Nucleus accumbens (tissue), 56 donors: ENCODE results near the gene USP2.

Source experiments
- DNase-seq, 56 donors: peaks; one replicate each; lab custom pipeline; 2025; lab: John Stamatoyannopoulos, UW

The USP2 gene

DNA sequence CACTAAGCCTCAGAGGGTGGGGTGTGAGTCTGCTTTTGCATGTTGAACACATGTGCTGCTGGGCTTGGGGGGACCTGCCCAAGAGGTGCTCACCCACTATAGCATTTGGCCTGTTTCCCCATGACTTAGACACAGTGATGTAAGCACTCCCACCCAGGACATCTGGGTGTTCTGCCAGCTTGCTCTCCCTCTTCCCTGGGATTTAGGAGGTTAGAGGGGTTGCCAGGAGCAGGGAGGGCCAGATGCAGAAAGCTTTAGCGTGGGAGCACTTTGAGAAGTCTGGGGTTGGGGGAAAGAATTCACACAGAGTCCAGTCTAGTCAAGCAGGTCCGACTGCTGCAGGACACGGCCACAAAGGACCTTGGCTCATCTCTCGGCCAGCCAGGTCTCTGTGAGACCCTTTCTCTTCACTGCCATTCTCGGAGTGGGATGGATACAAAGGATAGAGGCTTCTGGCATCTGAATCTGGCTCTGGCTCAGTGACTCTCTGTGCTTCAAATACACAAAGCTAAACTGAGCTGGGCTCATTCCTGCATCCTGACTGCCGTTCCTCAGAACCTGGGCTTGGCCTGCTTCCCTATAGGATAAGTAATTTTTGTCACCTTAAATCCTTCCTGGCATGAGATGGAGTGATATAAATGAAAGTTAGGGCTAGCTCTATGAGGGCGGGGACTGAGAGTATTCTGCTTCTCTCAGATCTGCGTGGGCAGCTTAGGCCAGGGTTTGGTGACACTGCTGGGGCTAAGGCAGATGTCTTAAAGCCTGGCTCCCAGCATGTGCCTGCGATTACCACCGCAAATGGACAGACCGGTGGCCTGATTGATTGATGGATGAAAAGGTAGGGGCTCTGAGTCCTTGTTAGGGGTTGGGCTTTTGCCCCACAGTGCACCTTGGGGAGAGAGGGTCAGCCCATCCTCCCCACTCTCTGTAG, 14.5 kb downstream of the USP2 start:
- DNase-seq, result peak in 2 of 56 donors; percentile 17 to 19

- peak in 6 of 56 donors; percentile 26 to 46 (median 30) for DNase-seq
Measured at GRCh38 chr11:119365071-119365591, 16.4 kb downstream of the USP2 start.

DNA sequence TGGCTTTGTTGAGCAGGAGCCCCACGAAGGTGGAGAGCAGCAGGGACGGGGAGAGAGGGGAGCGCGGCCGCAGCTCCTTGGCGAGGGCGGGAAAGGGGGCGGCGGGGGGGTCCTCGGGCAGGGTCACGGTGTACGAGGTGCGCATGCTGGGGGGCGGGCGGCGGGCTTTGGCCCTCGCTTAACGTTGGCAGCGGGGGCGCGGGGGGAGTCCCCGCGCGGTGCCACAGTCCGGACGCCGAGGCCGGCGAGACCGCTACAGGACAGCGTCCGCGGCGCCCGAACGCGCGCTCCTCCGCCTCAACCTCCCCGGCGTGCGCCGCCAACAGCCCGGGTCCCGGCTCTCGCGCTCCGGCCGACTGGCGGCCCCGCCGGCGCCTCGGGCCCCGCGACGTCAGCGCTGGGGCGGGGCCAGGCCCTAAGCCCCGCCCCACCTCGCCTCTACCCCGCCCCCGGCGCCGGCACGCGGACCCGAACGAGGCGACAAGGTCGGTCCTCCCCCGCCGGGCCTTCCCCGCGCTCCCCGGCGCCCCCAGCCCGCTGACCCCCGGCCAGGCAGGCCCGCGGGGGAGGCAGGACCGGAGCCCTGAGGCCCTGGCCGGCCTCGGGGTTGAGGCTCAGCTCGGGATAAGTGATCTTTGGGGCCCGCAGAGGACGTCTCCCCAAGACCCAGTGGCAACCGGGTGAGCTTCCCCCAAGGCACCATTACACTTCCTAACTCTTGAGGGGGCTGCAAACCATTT, 17.5 kb downstream of the USP2 start:
- peak in 42 of 56 donors; percentile 25 to 84 (median 60) for DNase-seq

DNA sequence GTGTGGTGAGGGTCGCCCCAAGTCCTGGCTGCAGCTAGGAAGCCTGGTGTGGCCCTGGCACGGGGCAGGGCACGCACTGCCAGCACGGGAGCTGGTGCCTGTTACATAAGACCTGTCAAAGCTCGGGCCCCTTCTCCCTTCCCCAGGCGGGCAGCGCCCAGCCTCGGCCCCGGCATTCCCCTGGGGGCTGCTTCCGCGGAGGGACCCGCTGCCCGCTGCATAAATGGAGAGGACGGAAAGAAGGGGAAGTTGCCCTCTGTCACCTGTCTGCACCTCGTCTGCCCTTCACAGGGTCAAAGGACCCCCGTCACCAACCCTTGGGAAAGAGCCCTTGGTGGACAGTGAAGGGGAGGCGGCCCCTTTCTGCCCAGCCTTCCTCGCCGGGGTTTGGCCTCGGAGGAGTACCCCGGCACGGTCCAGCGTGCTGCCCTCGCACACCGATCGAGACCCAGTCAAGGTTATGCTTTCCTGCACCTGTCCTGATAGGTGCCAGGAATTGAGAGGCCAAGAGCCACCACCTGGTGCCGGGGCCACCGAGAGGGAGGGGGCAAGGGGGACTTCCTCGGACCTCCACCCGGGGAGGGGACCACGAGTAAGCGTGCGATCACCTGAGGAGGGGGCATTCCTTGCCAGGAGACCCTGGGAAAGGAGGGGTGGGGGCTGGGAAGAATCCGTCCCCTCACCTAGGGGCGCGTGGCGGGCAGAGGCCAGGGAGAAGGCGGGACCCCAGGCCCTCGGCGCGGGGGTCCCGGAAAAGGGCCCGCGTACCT, 18.2 kb downstream of the USP2 start:
- DNase-seq, result peak in 4 of 56 donors; percentile 25 to 59 (median 34)

DNA sequence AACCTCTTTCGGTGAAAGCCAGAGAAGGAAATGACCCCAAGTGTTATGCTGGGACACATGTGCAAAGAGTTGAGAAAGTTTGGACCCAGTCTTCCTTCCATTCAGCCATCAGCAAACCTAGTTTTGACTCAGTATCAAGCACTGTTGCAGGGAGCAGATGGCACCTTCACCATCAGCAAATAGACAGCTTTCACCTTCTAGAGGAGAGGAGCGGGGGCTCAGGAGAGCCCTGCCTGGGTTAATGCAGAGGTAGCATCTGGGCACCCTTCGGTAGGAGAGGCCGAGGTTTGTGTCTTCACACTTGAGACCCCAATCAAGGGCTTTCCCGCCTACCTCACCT, 18.8 kb downstream of the USP2 start:
- DNase-seq, result no peak

- DNase-seq, result peak in 4 of 56 donors; percentile 25 to 40 (median 38)
Measured at GRCh38 chr11:119361941-119362725, 19.4 kb downstream of the USP2 start.

- peak in 40 of 56 donors; percentile 29 to 86 (median 59) for DNase-seq
Measured at GRCh38 chr11:119361056-119361787, 20.3 kb downstream of the USP2 start.

DNA sequence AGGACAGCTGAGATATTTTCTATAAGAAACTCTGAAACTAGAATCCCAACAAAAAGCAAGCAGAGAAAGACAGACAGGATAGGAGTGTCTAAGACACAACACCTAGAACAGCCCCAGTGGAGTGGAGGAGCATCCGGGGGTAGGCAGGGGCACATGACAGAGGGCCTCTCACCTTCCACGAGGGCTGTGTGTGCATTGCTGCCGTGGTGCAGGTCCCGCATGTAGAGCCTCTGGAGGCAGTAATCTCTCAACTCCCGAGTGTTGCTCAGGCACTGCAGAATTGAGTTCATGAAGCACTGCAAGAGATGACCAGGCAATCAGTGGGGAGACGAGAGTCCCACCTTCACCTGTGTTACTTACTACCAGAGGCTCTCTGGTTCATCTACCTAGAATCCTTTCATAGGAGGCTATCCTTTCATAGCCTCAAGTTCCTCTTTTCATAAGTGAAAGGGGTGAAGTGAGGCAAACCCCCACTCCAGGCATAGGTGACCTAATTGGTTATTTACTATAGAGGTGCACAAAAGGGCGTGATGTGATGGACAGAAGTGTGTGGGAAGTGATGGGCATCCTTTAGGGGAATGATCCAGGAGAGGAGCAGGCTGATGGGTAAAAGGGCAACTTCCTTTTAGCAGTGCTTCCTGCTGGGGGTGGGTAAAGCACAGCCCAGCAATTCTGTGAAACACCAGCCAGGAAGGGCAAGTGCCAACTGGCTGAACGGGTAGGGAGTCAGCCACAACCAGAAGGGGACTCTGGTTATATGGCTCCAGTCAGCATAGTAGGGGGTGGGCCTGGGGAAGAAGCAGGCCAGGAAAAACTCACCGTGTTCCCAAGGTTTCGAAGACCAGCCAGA, 21.9 kb downstream of the USP2 start:
- DNase-seq, result no peak

DNA sequence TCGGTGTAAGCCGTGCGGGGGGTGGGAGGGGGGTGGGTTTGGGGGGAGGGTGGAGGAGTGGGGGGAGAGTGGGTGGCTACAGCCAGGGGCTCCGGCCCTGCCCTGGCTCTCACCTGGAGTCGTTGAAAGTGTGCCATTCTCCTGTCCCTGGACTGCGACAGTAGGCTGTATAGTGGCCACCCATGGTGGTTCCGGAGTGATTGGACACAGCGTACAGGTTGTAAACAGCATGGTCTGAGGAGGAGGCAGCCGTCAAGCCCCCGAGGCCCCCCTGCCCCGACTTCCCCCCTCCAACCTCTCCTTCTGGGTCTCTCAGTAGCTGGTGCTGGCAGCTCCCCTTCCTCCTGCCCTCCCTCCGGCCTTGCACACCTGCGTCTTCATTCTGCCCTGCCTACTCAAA, 24.4 kb downstream of the USP2 start:
- no peak for DNase-seq

DNA sequence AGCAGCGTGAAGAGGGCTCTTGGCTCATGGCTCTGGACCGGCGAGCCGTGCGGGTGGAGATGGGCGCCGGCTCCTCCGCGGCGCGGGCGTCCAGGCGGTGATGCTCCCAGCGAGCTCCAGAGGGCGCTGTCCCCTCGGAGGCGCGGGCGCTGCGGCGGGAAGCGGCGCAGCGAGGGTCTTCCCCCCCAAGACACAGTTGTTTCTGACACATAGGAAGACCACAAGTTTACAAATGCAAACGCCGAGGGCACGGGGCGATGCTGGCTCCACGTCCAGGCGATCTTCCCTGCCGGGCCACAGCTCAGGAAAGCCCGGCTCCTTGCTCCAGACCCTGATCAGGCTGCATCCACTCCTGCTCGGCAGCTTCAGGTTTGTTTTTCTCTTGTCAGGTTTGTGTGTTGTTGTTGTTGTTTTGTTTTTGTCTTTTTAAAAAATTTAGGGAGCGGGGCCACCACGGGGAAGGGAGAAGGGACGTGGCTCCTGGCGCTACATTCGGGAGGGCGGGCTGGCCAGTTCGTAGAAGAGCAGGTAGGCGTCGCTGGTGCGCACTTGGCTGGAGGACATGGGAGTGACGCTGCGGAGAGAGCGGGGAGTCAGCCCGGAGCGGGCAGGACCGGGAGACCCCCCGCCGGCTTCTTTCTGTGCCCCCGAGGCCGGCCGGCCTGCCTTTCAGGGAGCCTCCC, 25.0 kb downstream of the USP2 start:
- DNase-seq, result peak in 44 of 56 donors; percentile 24 to 81 (median 61)

DNA sequence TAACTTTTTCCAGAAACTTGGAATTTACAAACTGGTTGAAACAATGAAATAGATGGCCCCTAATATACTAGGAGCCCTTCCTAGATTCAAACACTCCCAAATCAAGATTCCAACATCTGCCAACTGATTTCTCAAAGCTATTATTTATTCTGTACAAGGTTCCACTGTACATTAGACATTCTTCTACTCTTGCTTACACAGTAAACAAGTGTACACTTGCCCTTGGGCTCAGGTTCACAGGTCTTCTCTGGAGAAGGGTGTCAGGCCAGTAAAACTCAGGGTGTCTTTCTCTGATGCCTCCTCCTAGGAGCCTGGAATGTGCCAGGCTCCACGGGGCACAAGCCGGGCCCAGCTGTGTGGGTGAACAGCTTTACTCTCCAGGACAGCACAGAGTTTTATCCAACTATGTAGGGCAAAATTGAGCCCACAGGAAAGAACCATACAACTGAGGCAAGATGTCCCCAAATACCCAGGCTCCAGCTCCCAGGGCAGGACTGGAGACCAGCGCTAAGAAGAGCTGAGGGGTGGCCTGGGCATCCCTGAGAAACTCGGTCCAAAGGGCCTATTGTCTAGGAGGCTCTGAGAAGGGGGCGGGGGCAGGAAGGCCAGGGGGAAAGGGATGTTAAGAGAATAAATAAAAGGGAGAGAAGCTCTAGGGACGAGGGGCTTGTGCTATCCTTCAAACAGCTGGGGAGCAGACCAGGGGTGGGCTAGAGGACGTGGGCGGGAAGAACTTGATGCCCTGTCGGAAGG, 26.2 kb downstream of the USP2 start:
- DNase-seq, result no peak

GRCh38 chr11:119352857-119353260, 28.6 kb downstream of the USP2 start:
- DNase-seq, result peak in 7 of 56 donors; percentile 27 to 48 (median 43)

DNA sequence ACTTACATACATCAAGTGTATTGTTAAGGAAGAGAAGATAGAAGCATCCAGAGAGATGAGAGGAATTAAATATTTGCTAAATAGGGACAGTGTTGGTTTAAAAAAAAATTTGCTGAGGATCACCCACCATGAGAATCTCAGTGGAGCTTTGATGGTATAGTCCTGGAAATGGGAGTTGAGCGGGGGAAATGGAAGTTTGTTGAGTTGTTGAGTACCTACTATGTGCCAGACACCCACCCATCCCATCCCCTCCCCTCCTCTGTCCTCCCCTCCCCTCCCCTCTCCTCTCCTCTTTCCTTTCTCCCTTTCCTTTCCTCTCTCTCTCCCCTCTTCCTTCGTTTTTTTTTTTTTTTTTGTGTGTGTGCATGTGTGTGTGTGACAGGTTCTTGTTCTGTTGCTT, 30.3 kb downstream of the USP2 start:
- DNase-seq, result no peak

- no peak for DNase-seq
Measured at GRCh38 chr11:119350302-119350701, 31.2 kb downstream of the USP2 start.

DNA sequence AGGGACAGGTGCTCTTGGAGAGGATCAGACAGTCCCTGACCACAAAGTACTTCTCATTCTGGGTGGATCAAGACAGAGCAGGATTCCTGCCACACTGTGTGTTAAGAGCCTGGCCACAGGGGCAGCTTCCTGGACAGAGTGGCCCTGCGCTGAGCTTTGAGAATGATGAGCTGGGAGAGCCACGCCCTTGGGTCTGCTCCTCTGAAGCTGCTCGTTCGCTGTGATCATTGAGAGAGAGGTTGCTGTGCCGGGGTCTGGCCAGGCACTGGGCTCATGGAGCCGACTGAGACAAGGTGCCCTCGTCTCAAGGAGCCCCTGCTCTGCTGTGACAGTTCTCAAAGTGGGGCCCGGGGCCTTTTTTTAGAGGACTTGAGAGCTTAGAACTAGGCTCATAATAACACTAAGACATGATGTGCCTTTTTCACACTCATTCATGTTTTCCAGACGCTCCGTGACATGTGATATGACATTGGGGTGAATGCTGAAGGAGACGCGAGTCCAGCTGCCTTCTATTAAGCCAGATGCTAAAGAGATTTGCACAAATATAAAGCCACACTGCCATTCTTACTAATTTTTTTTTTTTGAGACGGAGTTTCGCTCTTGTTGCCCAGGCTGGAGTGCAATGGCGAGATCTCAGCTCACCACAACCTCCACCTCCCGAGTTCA, 33.4 kb downstream of the USP2 start:
- no peak for DNase-seq

GRCh38 chr11:119347242-119347641, 34.2 kb downstream of the USP2 start:
- DNase-seq, result no peak
